22Rv1 (cell line): ENCODE results near the gene ITFG1.
"Not testable (repeated sequence)": the region's sequence is repeated elsewhere in the genome, so short reads cannot be mapped to it uniquely, and the experiment has no call there.

Experiments
- H3K27ac ChIP-seq: fragments of 450-650 bp; 2 replicates; pipeline ENCODE4 v1.5.1; 2017
- ZFX ChIP-seq: fragments of 450-650 bp; IDR thresholded peaks from 2 replicates; pipeline ENCODE4 v1.6.1; 2017; ENCODE audit warnings: antibody characterized with exemption, borderline replicate concordance
- TF ChIP-seq, protein P1 (sequence below): fragments of 450-650 bp; IDR thresholded peaks from 2 replicates; pipeline ENCODE4 v1.5.1; 2017; ENCODE audit warnings: mild to moderate bottlenecking

ITFG1 gene

DNA sequence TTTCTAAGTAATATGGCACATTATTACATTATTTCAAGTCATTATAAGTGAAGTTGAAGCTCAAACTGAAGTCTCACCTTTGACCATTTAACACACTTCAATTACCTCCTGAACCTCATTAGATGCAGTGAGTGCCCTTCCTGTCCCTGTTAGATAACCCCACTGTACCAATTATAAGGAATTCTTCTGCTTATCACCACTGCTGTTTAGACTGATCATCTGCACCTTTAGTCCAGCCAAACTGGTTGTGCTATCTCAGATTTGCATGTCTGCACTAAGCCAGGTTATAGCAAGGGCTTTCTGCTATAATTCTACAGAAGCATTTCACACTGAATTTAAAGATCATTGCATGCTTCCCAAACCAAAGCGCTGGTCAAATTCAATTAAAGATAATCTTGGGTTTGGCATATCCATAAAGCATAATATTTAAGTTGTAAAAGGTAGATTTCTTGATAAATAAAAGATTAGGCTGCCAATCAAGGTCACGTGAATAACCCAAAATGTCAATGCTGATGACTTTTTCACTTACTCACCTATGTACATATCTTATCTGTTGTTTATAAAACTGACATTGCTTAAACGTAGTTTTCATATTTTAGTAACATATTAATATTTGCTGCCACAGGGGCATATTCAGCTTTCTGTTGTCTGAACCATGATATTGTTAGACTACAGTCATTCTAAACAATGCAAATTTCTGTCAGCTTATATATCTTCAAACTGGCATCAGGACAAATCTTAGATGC lies 11.9 kb downstream of the ITFG1 start:
- H3K27ac ChIP-seq = no peak overlapping the region
- TF ChIP-seq, protein P1, sequence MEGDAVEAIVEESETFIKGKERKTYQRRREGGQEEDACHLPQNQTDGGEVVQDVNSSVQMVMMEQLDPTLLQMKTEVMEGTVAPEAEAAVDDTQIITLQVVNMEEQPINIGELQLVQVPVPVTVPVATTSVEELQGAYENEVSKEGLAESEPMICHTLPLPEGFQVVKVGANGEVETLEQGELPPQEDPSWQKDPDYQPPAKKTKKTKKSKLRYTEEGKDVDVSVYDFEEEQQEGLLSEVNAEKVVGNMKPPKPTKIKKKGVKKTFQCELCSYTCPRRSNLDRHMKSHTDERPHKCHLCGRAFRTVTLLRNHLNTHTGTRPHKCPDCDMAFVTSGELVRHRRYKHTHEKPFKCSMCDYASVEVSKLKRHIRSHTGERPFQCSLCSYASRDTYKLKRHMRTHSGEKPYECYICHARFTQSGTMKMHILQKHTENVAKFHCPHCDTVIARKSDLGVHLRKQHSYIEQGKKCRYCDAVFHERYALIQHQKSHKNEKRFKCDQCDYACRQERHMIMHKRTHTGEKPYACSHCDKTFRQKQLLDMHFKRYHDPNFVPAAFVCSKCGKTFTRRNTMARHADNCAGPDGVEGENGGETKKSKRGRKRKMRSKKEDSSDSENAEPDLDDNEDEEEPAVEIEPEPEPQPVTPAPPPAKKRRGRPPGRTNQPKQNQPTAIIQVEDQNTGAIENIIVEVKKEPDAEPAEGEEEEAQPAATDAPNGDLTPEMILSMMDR = no peak
- no peak for TF ChIP-seq ZFX

DNA sequence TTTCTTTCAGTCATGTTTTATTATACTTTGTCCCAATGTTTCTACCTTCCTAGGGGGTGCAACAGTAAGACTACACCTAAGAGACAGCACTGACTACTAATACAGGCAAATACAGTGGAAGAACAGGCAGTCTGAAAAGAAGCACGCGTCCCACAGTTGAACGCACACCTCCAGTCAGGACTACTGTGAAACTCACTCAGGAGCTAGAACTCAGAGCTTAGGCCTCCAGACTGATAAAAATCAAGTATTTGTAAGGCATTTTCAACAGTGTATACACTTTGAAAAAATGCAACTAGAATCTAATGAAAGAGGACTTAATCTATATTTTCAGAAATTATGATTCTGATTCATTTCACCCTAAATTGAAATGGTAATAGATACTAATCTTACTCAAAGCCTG lies 14.4 kb downstream of the ITFG1 start:
- H3K27ac ChIP-seq = no peak overlapping the region
- TF ChIP-seq, protein P1 = no peak
- no peak for TF ChIP-seq ZFX

DNA sequence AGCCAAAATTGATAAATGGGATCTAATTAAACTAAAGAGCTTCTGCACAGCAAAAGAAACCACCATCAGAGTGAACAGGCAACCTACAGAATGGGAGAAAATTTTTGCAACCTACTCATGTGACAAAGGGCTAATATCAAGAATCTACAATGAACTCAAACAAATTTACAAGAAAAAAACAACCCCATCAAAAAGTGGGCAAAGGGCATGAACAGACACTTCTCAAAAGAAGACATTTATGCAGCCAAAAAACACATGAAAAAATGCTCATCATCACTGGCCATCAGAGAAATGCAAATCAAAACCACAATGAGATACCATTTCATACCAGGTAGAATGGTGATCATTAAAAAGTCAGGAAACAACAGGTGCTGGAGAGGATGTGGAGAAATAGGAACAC lies 18.0 kb downstream of the ITFG1 start:
- not testable (repeated sequence) for H3K27ac ChIP-seq

DNA sequence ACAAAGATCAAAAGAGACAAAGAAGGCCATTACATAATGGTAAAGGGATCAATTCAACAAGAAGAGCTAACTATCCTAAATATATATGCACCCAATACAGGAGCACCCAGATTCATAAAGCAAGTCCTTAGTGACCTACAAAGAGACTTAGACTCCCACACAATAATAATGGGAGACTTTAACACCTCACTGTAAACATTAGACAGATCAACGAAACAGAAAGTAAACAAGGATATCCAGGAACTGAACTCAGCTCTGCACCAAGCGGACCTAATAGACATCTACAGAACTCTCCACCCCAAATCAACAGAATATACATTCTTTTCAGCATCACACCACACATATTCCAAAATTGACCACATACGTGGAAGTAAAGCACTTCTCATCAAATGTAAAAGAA lies 20.8 kb downstream of the ITFG1 start:
- H3K27ac ChIP-seq = not testable (repeated sequence)

DNA sequence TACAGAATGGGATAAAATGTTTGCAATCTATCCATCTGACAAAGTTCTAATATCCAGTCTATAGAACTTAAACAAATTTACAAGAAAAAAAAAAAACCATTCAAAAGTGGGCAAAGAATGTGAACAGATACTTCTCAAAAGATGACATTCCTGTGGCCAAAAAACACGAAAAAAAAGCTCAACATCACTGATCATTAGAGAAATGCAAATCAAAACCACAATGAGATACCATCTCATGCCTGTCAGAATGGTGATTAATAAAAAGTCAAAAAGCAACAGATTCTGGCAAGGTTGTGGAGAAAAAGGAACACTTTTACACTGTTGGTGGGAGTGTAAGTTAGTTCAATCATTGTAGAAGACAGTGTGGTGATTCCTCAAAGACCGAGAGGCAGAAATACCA lies 26.6 kb downstream of the ITFG1 start:
- H3K27ac ChIP-seq = not testable (repeated sequence)

DNA sequence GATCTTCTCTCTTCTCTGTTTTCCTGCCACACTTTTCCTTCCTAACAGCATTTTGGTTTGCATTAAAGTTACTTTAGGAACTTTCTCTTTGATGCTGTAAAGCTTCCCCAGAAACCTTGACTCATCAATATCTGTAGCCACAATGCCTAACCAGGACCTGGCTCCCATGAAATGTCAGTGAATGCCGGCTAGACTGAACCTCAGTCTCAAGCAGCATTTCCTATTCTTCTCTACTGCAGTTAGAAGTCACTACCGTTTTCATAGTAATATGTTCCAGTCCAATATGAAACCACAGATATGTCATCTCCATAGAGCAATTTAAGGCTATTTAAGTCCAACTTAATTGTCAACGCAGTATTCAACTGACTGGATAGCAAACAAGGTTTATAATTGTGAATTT lies 28.9 kb downstream of the ITFG1 start:
- no peak overlapping the region for H3K27ac ChIP-seq
- no peak for TF ChIP-seq ZFX
- TF ChIP-seq, protein P1 = no peak

DNA sequence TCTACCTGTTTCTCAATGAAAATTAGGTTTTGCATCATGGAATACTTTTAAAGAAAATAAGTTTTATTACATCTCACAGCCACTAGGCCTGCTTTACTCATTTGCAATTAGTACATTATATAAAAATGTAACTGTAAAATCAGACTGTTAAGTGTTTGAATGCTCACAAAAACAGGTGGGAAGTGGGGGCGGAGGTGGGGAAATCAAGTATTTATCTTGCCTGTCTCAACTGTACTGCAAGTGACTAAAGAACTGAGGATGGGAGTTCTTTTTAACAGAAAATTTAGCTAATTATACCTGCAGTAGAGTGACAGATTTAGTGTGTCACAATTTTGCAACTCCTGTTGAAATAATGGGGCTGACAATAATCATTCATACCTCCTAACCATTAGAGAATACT lies 34.1 kb downstream of the ITFG1 start:
- no peak for TF ChIP-seq ZFX
- TF ChIP-seq, protein P1 = no peak
- H3K27ac ChIP-seq = no peak overlapping the region

DNA sequence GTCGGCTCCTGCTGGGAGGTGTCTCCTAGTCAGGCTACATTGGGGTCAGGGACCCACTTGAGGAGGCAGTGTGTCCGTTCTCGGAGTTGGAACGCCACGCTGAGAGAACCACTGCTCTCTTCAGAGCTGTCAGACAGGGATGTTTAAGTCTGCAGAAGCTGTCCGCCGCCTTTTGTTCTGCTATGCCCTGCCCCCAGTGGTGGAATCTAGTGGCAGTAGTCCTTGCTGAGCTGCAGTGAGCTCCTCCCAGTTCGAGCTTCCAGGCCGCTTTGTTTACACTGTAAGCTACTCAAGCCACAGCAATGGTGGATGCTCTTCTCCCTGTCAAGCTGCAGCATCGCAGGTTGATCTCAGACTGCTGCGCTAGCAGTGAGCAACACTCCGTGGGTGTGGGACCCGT lies 36.0 kb downstream of the ITFG1 start:
- no peak for TF ChIP-seq ZFX
- TF ChIP-seq, protein P1 = no peak
- no peak overlapping the region for H3K27ac ChIP-seq

DNA sequence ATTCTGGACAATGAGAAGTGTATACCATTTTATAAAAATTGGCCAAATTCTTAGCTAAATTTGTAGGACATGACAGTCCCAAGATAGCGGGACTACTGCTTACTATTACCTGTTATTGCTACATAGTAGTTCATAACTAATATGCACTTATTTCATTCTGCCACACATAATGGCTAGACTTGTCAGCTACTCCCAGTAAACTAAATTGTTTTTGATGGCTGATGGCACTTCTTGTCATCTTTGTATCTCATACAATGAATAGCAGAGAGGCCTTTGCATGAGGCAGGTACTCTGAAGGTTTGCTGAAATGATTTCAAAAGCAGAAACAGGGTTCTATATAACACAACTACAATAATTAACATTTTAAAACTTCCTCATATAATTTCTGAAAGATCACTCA lies 44.0 kb downstream of the ITFG1 start:
- TF ChIP-seq, protein P1 = no peak
- no peak for TF ChIP-seq ZFX
- H3K27ac ChIP-seq = no peak overlapping the region
